GM19452 (cell line): ENCODE data around the gene STX18.
"Not testable (repeated sequence)": the region's sequence is repeated elsewhere in the genome, so short reads cannot be mapped to it uniquely, and the experiment has no call there.

Experiments
- ATAC-seq: cut with Tn5 transposase; IDR thresholded peaks from one replicate; pipeline ENCODE4 v1.9.1; 2021; ENCODE audit not compliant: unreplicated experiment

Gene STX18

DNA sequence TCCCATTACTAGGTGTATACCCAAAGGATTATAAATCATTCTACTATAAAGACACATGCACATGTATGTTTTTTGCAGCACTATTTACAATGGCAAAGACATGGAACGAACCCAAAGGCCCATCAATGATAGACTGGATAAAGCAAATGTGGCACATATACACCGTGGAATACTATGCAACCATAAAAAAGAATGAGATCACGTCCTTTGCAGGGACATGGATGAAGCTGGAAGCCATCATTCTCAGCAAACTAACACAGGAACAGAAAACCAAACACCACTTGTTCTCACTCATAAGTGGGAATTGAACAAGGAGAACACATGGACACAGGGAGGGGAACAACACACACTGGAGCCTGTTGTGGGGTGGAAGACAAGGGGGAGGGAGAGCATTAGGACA, 31.2 kb downstream of the STX18 start:
- ATAC-seq: not testable (repeated sequence)

DNA sequence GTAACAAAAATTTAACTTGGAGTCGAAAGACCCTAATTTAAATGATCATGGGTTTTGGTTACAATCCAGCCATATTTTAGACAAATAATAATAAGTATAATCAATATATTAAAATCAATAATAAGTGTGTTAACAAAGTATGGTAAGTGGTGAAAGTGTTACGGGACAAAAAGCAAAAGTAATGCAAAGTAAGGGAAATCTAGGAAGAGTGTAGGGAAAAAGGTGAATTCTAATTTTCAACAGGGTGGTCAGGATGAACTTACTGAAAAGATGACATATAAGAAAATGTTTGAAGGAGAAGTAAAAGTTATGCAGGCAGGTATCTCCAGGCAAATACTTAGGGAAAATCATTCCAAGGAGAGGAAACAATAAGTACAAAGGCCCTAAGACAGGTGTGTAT, 32.3 kb downstream of the STX18 start:
- no peak for ATAC-seq

DNA sequence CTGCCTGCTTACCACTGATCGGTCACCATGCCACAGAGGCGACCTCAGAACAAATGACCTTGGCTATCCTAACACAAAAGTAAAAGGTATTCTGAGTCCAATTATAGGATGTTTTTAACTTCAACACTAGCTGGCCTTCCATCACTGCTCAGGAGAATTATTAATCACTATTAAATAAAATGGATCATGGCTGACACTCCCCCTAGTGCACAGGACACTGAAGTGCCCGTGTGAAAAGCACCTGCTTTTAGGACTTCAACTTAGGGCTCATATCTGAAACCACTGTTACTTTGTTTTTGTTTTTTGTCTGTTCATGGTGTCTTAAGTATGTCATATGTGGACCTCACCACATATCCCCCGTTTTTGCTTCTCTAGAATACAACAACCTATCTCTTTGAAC, 33.9 kb downstream of the STX18 start:
- no peak for ATAC-seq

DNA sequence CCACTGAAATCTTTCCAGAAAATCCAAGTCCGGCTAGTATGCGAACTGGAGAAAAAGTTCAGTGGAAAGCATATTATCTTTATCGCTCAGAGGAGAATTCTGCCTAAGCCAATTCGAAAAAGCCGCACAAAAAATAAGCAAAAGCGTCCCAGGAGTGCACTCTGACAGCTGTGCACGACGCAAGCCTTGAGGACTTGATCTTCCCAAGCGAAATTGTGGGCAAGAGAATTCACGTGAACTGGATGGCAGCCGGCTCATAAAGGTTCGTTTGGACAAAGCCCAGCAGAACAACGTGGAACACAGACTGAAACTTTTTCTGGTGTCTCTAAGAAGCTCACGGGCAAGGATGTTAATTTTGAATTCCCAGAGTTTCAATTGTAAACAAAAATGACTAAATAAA, 34.4 kb downstream of the STX18 start:
- no peak for ATAC-seq

DNA sequence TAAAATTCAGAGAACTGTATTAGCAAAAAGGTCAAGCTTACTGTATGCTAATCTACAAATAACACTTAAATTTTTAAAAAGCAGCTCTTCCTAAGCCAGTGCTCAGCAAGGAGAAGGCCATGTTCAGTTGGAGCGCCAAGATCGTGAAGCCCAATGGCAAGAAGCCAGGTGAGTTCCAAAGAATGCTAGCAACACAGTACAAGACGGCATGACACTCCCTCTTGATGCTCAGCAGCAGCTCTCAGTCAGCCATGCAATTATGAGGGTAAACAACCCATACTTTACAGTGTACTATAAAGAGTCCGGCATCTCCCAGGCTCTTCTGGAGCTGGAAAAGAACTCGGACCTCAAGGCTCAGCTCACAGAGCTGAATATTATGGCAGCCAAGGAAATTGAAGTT, 34.9 kb downstream of the STX18 start:
- no peak for ATAC-seq

DNA sequence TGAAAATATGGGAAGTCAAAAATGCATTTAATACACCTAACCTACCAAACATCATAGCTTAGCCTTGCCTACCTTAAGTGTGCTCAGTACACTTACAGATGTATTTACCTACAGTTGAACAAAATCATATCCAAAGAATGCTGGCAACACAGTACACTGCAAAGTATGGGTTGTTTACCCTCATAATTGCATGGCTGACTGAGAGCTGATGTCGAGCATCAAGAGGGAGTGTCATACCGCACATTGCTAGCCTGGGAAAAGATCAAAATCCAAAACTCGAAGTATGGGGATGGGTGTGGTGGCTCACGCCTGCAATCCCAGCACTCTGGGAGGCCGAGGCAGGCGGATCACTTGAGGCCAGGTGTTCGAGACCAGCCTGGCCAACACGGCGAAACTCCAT, 36.6 kb downstream of the STX18 start:
- not testable (repeated sequence) for ATAC-seq

DNA sequence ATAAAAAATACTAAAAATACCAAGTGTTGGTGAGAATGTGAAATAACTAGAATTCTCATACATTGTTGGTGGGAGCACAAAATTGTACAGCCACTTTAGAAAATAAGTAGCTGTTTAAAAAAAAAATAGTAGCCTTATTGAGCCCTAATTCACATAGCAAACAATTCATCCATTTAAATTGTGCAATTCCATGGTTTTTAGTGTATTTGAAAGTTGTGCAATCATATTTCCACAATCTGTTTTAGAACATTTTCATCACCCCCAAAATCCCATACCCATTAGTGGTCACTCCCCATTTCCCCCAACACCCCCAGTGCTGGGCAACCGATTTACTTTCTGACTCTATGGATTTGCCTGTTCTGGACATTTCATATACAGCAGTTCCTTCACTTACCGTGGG, 37.1 kb downstream of the STX18 start:
- no peak for ATAC-seq

DNA sequence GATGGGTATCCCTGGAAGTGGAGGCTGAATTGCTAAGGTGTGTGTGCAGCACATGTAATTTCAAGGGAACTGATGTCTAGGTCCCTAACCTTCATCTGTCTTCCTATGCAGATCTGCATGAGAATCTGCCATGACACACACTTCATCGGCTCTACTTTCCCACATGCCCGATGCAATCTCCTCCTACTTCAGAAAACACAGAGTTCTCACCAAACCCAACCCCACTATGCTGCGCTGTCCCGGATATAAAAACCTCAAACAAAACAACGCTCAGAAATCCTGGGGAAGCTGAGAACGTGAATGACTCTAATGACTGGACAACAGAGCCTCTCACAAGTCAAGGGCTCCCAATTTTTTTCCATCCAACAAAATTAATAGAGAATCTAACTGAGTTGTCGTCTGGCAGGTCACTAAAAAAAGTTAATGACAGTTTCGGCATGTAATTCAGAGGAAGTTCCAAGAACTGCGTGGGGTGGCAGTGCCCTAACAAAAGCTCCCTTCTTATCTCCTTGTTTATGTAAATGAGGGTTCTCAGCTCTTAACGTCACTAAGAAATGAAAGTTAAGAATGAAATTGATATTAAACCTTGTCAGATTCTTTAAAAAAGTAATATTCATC, 39.0 kb downstream of the STX18 start:
- ATAC-seq: peak; percentile 64

DNA sequence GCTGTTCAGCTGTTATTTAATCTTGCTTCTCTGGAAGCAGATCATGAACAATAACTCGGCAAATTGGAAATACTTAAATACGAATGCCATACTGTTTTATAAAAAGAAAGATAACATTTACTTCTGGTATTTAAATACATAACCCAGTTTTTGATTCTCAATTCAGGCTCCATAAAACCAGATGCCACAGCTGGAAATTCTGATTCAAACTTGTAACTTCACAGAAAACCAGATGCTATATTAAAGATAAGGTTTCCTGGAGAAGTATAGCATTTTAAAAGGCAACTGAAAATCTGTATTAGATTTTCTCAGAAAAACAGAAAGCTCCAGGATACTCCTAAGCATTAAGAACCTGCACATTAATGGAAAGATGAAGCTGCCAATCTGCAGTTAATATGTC, 40.2 kb downstream of the STX18 start:
- no peak for ATAC-seq

DNA sequence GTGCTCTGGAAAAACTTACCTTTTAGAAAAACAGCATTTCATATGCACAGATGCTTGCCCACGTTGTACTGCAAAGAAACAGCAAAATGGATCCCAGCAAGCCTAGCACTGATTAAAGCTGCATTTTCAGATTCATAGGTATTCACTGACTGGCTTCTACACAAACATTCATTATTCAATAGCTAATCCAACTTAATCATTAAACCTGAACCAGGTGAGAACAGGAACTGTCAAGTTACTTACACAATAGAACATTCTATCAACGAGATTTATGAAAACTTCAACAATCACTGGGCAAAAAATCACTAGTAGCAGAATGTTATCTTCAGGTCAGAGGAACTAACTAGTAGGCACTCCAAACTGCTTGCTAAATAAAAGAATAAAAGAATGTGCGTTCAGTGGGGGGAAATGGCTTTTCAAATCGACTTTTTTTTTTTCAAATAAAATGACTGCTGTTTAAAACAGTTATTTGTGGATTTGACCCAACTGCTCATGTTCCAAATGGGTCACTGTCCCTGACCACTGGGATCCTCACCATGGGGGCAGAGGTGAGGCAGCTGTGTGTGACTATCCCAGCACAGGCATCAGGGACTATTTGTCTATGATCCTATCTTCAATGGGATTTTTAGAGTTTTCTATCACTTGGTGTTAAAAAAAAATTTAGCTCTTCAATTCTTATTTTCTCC, 42.3 kb downstream of the STX18 start:
- ATAC-seq: no peak

DNA sequence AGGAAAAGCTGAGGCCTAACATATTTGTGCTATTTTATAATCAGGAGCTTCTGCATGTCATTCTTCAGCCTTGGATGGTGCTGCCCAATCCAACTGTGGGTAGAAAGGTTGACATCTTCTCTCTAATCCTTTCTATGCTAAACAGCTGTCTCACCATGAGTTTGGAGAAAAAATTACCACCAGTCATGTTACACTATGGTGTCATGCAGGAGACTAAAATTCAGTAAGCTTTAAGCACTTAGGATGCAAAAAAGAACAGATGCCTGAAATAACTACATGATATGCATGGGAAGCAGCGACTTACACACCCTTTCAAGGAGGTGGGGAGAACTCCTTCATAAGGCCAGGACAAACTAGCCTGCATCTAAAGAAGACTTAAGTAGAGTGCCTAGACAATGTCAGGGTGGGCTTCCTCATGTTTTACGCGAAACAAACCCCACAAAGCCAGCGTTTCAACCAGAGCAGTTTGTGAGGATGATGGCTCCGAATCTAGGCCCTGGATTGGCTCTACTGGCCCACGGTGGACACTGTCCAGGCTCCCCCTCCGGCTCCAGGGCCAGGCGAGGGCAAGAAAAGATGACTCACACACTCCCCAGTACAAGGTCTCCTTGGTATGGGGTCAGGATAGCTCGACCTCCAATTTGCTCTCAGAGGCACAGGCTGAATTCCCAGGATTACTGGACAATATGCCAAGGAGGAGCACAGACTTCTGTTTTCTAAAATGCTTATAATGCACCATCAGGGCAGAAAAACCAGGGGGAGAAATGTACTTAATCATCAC, 45.1 kb downstream of the STX18 start:
- ATAC-seq: no peak

DNA sequence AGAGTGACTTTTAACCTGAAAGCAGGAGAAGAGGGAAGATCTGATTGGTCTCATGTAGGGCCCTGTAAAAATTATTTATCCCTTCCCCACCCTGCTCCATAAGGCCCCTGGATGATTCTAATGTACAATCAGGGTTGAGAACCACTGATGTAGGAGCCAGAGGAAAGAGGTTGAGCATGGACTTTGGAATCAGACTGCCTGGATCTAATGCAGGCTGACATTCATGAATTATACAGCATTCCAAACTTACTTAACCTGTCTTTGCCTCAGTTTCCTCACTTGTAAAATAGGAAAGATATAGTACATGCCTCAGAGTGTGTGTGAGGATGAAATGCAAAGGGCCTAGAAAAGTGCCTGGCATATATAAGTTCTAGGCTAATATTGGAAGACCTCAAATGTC, 47.0 kb downstream of the STX18 start:
- no peak for ATAC-seq

DNA sequence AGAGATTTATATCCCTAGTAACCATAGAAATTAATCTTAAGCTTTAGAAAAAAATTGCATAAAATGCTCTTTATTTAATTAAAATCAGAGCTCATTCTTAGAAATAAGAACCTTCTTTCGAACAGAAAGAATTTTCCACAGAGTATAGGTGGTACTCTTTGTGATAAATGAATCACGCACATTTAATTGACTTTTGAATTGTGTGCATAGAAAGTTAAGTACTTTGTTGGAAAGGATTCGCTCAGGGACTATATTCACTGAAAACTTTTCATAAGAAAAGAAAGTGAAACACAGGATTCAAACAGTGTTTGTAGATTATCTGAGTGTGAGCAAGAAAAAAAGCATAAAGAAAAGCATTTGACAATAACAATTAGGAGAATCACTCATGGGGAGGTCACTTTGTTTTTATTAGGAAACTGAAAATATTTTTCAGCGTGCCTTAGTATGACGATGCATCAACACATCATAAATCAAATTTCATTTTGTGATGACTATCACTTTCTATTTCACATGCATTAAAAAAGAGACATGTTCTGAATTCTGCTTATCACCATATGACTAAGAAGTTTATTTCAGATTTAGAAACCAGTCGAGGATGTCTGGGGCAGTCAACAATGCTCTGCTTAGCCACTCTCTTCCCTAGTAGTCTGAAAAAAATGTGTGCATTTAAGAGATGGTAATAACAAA, 49.5 kb downstream of the STX18 start:
- peak; percentile 68 for ATAC-seq

DNA sequence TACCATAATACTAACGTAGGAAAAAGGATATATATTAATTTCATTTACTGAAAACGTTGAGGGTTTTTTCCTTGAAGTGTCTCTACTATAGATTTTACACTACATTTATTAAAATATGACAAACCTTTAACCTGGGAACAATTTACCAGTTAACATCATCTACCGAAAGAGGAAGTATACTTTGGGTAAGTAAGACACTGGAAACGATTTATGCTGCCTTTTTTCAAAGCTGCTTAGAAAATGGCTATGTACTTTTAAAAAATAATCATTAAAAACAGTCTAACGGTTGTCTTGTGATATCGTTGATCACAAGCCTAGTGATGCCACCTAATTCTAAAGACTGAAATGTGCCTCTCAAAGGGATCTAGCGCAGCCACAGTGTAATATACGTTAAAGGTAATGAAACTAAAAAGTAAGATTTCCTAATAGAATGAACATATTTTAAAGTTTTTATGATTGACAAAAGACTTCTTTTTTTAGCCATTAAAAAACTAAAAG, 50.4 kb downstream of the STX18 start:
- no peak for ATAC-seq

DNA sequence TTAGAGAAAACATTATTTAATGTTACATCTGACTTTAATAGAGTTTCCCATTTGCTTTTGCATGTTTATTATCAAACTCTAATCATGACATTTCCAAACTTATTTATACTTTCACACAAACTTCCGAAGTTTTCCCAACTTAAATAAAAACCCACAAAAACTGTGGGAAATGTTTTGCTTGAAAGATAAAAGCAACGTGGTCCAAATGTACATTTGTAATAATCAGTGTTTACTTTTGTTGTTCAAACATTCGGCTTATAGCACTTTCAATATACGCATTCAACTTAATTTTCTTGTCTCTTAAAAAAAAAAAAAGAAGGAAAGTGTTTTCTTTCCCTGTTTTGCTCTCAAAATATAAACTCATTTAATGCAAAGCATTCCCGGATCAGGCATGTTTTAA, 51.0 kb downstream of the STX18 start:
- no peak for ATAC-seq

DNA sequence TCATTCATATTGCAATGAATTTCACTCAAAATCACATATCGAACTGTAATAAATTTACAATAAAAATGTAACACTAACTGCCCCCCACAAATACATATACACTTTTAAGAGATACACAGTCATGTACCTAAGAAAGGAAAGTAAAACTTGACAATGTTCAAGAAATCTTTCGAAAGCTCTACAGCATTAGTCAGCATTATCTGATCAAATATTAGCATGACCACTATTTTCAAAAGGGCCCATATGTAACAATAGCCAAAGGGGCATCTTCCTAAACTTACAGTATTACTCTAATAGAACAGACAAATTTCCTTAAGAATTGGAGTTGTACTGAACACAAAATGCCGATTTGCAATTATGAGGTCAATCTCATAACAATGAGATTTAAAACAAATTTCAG, 51.8 kb downstream of the STX18 start:
- ATAC-seq: no peak

DNA sequence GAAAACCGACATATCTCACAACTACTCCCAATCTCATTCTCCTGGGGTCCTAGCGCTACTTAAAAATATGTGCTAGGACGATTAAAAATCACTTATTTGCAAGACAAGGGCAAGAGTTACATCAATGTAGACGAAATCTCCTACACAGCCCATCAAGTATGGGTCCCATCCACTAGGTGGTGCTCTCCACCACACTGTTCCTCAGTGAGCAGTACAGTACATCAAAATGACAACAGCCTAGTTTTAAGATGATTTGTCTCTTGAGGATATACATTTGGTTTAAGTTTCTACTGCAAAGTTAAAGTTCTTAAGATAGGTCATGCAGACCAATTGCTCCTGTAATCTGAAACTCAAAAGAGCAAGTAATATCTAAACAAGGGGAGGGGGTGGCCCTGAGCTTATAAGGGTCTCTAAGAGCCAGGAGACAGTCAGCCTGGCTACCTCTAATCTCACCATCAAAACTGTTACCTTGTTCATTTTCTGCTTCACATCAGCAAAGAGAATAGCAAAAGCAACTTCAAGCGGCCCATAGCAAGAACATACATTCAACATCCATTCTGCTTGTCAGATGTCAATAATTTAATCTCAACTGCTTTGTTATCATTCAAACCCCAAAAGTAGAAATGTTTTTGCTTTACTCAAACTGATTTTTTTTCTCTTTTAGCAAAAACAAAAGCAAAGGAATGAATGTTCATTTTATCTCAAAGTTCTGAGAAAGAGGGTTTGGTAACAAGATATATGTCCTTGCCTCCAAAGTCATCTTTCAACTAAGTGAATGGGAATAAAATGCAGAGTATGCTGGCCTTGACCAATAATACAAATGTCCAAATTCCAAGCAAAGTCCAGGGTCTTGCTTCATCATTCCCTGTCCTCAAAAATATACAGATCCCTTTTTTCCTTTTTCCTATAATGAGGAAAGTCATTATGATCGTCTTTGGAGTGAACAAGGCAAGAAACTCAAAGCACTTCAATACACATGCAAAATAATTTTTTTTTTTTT, 53.1 kb downstream of the STX18 start:
- ATAC-seq: peak; percentile 74

DNA sequence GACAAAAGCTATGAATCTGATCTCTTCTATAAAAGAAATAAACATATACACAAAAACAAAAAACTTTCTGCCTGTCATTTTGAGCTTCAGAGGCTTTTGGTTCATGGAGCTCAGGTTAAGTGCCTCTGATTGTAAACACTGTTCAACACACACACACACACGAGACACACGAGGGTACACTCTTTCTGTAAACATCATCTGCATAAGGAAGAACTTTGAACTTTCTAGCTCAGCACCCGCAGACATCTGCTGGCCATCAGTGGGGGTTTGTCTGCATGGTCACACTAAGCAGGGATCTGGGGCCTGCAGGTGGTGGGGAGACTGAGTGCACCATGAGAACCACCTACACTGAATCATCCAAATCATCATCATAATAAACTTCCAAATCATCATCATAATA, 54.9 kb downstream of the STX18 start:
- ATAC-seq: no peak

DNA sequence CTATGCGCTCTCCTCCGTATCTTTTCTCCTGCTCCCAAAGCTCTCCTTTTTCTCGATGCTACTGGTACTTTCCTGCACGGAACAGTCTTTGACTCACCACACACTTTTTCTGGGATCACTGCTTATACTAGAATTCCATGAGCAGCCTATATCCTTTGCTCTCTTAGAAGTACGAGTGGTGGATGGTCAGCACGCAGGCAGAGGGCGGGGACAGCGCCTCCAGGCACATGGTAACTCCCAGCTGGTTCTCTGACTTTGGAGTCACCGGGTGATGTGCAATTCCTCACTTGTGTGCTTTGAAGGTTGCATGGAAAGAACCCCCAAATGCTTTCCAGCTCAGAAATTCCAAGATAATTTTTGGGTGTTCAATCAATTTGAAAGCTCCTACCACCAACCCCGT, 56.0 kb downstream of the STX18 start:
- ATAC-seq: no peak

DNA sequence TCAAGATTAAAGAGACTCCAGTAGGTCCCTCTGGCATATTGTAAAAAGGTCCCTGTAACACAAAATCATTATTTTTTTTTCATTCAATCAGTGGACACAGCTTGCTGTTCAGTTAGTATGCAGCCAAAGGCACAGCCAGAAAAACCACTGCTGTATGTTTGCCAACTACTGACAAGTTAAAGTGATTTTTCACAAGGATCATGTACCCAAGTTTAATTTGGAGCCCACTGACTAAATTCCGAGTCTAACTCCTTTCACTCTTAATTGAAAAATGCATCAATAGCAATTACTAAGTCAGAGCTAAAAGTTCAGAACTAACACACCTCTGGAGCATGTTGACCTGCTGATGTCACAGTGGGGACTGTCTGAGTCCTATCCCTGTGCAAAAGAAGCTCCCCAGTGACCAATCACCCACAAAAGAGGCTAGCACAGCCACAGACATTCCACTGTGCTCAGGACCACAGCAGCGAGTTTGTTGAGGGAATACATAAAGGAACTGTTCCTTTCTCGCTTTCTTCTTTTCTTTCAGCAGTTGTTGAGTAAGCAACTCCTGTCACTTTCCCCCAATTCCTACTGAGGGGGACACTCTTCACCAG, 60.4 kb downstream of the STX18 start:
- no peak for ATAC-seq
